DND-41 (cell line): ENCODE measurements around the gene SHROOM1.
A peak's percentile ranks its signal among the peaks of the same experiment; 100 is the strongest.

Source experiments
- ATAC-seq: fragments of 200-7000 bp; cut with Tn5 transposase; 3 replicates; pipeline ENCODE4 v1.9.1; 2021; ENCODE audit warnings: low read depth; ENCODE audit not compliant: insufficient read depth
- DNase-seq: peaks from one replicate; pipeline ENCODE4 v3.0.0-alpha.2; 2020
- H2AFZ ChIP-seq: 2 replicates; pipeline ENCODE4 v1.6.0; 2012; ENCODE audit warnings: low read depth, low read length
- H3K27ac ChIP-seq: 2 replicates; pipeline ENCODE4 v1.5.1; 2012; ENCODE audit warnings: low read length, inconsistent platforms
- H3K27me3 ChIP-seq: fragments of 200-600 bp; sonication (generic); 2 replicates; pipeline ENCODE4 v1.6.0; 2012; ENCODE audit warnings: low read length, mild to moderate bottlenecking, inconsistent platforms; ENCODE audit not compliant: insufficient read depth, poor library complexity
- H3K36me3 ChIP-seq: 2 replicates; pipeline ENCODE4 v1.5.1; 2012; ENCODE audit warnings: low read length, inconsistent platforms; ENCODE audit not compliant: insufficient read depth
- H3K4me1 ChIP-seq: 2 replicates; pipeline ENCODE4 v1.5.1; 2012; ENCODE audit warnings: mild to moderate bottlenecking, low read length; ENCODE audit not compliant: insufficient read depth
- H3K4me2 ChIP-seq: 2 replicates; pipeline ENCODE4 v1.6.0; 2012; ENCODE audit warnings: mild to moderate bottlenecking, moderate library complexity, low read length, inconsistent platforms; ENCODE audit not compliant: insufficient read depth
- H3K4me3 ChIP-seq, 2 experiments: fragments of 200-600 bp in 1 of 2; shearing (Covaris generic) in 1 of 2; 2 replicates each; pipeline ENCODE4 v1.5.1; 2012 to 2016; ENCODE audit warnings: inconsistent platforms in 2 of 2, low read length in 2 of 2, mild to moderate bottlenecking in 2 of 2, low read depth in 1 of 2, moderate library complexity in 1 of 2
- H3K79me2 ChIP-seq: 2 replicates; pipeline ENCODE4 v1.6.0; 2012; ENCODE audit warnings: low read length, inconsistent platforms; ENCODE audit not compliant: insufficient read depth
- H3K9ac ChIP-seq: 2 replicates; pipeline ENCODE4 v1.6.0; 2012; ENCODE audit warnings: low read depth, mild to moderate bottlenecking, inconsistent platforms, low read length, moderate library complexity
- H3K9me3 ChIP-seq: 2 replicates; pipeline ENCODE4 v1.5.1; 2012; ENCODE audit warnings: low read length, moderate library complexity, mild to moderate bottlenecking, inconsistent platforms; ENCODE audit not compliant: insufficient read depth, severe bottlenecking
- H4K20me1 ChIP-seq: 2 replicates; pipeline ENCODE4 v1.6.0; 2012; ENCODE audit warnings: low read length; ENCODE audit not compliant: insufficient read depth
- EZH2 ChIP-seq: IDR thresholded peaks from 3 replicates; pipeline ENCODE4 v1.6.1; 2012; ENCODE audit warnings: borderline replicate concordance, low read depth, mild to moderate bottlenecking, moderate library complexity, low read length, inconsistent platforms; ENCODE audit not compliant: severe bottlenecking
- TF ChIP-seq, protein P1 (sequence below): IDR thresholded peaks from 2 replicates; pipeline ENCODE4 v1.5.1; 2012; ENCODE audit warnings: borderline replicate concordance, low read length, moderate library complexity, mild to moderate bottlenecking; ENCODE audit not compliant: poor library complexity, severe bottlenecking; ENCODE audit errors: extremely low read depth

The SHROOM1 gene, protein sequence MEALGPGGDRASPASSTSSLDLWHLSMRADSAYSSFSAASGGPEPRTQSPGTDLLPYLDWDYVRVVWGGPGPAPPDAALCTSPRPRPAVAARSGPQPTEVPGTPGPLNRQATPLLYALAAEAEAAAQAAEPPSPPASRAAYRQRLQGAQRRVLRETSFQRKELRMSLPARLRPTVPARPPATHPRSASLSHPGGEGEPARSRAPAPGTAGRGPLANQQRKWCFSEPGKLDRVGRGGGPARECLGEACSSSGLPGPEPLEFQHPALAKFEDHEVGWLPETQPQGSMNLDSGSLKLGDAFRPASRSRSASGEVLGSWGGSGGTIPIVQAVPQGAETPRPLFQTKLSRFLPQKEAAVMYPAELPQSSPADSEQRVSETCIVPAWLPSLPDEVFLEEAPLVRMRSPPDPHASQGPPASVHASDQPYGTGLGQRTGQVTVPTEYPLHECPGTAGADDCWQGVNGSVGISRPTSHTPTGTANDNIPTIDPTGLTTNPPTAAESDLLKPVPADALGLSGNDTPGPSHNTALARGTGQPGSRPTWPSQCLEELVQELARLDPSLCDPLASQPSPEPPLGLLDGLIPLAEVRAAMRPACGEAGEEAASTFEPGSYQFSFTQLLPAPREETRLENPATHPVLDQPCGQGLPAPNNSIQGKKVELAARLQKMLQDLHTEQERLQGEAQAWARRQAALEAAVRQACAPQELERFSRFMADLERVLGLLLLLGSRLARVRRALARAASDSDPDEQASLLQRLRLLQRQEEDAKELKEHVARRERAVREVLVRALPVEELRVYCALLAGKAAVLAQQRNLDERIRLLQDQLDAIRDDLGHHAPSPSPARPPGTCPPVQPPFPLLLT

GRCh38 chr5:132830436-132831094 is at the start of gene SHROOM1:
Gene SHROOM1 (minus strand): TSS chr5:132830647. CDS start chr5:132826140, 4,507 bp downstream.
- H4K20me1 ChIP-seq = no peaks in the 10 kb centered on the region
- peak within 1 kb of the TSS; percentile 73 for H3K4me2 ChIP-seq
- no peaks in the 10 kb centered on the region for H3K9me3 ChIP-seq
- H3K27ac ChIP-seq = no peak within 1 kb of the TSS
- peak within 1 kb of the TSS; percentile 11 to 54; a peak in 3 of 4 replicates for H3K4me3 ChIP-seq
- H2AFZ ChIP-seq = peak within 1 kb of the TSS; percentile 68
- TF ChIP-seq, protein P1, sequence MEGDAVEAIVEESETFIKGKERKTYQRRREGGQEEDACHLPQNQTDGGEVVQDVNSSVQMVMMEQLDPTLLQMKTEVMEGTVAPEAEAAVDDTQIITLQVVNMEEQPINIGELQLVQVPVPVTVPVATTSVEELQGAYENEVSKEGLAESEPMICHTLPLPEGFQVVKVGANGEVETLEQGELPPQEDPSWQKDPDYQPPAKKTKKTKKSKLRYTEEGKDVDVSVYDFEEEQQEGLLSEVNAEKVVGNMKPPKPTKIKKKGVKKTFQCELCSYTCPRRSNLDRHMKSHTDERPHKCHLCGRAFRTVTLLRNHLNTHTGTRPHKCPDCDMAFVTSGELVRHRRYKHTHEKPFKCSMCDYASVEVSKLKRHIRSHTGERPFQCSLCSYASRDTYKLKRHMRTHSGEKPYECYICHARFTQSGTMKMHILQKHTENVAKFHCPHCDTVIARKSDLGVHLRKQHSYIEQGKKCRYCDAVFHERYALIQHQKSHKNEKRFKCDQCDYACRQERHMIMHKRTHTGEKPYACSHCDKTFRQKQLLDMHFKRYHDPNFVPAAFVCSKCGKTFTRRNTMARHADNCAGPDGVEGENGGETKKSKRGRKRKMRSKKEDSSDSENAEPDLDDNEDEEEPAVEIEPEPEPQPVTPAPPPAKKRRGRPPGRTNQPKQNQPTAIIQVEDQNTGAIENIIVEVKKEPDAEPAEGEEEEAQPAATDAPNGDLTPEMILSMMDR = no peak
- no peak for TF ChIP-seq EZH2
- H3K9ac ChIP-seq = peak within 1 kb of the TSS; percentile 54
- ATAC-seq = peak; percentile 45
- peaks cover 43% of the 10 kb centered on the region for H3K27me3 ChIP-seq
- no peaks in the 10 kb centered on the region for H3K79me2 ChIP-seq
- H3K4me1 ChIP-seq = peaks cover 13% of the 10 kb centered on the region
- no peak for DNase-seq
- no peaks in the 10 kb centered on the region; the same call in 1 of the 2 replicates for H3K36me3 ChIP-seq

DNA sequence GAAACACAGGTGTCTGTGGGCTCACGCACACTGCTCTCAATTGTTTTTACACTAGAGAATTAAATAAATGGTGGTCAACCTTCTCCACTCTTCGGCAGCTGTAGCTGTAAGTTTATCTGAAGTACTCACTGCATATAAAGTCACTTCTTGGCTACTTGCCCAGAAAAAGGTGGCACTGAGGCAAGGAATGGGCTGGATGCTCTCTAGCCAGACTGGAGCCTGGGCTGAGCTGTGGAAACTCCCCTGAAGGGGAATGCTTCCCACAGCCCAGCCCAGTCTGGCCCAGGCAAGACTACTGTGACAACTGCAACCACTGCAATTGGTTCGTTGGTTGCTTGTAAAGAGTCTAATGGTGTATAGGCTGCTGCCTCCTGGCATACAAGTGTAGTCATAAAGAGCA is 47.5 kb upstream of the SHROOM1 start:
- DNase-seq (no peak), ATAC-seq (no peak)
- H3K36me3 ChIP-seq = peaks cover 73% of the 10 kb centered on the region
- no peaks in the 10 kb centered on the region for H3K79me2 ChIP-seq
- H2AFZ ChIP-seq = no peak overlapping the region
- H3K9ac ChIP-seq = no peak overlapping the region
- TF ChIP-seq, protein P1 = no peak
- no peak for TF ChIP-seq EZH2
- H4K20me1 ChIP-seq = no peaks in the 10 kb centered on the region
- no peak overlapping the region for H3K4me3 ChIP-seq
- H3K9me3 ChIP-seq = no peaks in the 10 kb centered on the region
- H3K27me3 ChIP-seq = no peaks in the 10 kb centered on the region
- H3K27ac ChIP-seq = no peak overlapping the region
- no peak overlapping the region for H3K4me2 ChIP-seq
- no peaks in the 10 kb centered on the region for H3K4me1 ChIP-seq

- TF ChIP-seq, protein P1 = no peak
- TF ChIP-seq EZH2 = no peak
- no peaks in the 10 kb centered on the region for H3K9me3 ChIP-seq
Observed at GRCh38 chr5:132877466-132877865, 47.0 kb upstream of the SHROOM1 start.

More at GRCh38 chr5:132877466-132877865, 47.0 kb upstream of the SHROOM1 start:
- H3K27ac ChIP-seq = no peak overlapping the region
- H4K20me1 ChIP-seq = no peaks in the 10 kb centered on the region
- no peak overlapping the region for H3K4me3 ChIP-seq
- H3K9ac ChIP-seq = no peak overlapping the region
- no peaks in the 10 kb centered on the region for H3K79me2 ChIP-seq
- H2AFZ ChIP-seq = no peak overlapping the region
- DNase-seq = no peak
- H3K27me3 ChIP-seq = no peaks in the 10 kb centered on the region
- H3K4me2 ChIP-seq = no peak overlapping the region
- peaks cover 72% of the 10 kb centered on the region for H3K36me3 ChIP-seq
- H3K4me1 ChIP-seq = no peaks in the 10 kb centered on the region
- ATAC-seq = no peak
